GM12878 (cell line): ENCODE data around the gene OPCML. TPM values are rescaled to one million over a fixed set of nuclear protein-coding genes. Genes with fewer than 3 reads are reported as not detected.

Source experiments
- BCL11A ChIP-seq: IDR thresholded peaks from 2 replicates; pipeline ENCODE4 v1.6.1; 2011; ENCODE audit warnings: low read depth, low read length
- BHLHE40 ChIP-seq, 2 experiments: fragments of 450-650 bp in 1 of 2; IDR thresholded peaks; 2 replicates each; pipeline ENCODE4 v1.6.1; 2011 to 2017; ENCODE audit warnings: low read depth in 2 of 2, borderline replicate concordance in 1 of 2, improper control_type of control experiment in 1 of 2, low read length in 1 of 2, mild to moderate bottlenecking in 1 of 2
- CBX5 ChIP-seq: sonication (generic); IDR thresholded peaks from 2 replicates; pipeline ENCODE4 v1.6.1; 2016; ENCODE audit warnings: low read depth, moderate library complexity, mild to moderate bottlenecking, inconsistent platforms
- E2F8 ChIP-seq: fragments of 450-650 bp; IDR thresholded peaks from 2 replicates; pipeline ENCODE4 v1.6.1; 2018; ENCODE audit warnings: mild to moderate bottlenecking, low read depth, moderate library complexity; ENCODE audit not compliant: partially characterized antibody
- GATAD2B ChIP-seq: fragments of 450-650 bp; conservative IDR thresholded peaks from 2 replicates; pipeline ENCODE4 v1.6.1; 2017; ENCODE audit warnings: low read depth, mild to moderate bottlenecking, moderate library complexity
- IKZF1 ChIP-seq: fragments of 450-650 bp; conservative IDR thresholded peaks from 2 replicates; pipeline ENCODE4 v1.6.1; 2017; ENCODE audit warnings: antibody characterized with exemption, mild to moderate bottlenecking
- IKZF2 ChIP-seq, 2 experiments: fragments of 450-650 bp; IDR thresholded peaks; 2 replicates each; pipeline ENCODE4 v1.6.1; 2017; ENCODE audit warnings: mild to moderate bottlenecking in 2 of 2, moderate library complexity in 2 of 2
- MAX ChIP-seq: IDR thresholded peaks from 2 replicates; pipeline ENCODE4 v1.6.1; 2012; ENCODE audit warnings: low read depth, low read length, improper control_type of control experiment
- MEF2A ChIP-seq: IDR thresholded peaks from 2 replicates; pipeline ENCODE4 v1.6.1; 2011; ENCODE audit warnings: low read depth, mild to moderate bottlenecking, low read length, moderate library complexity; ENCODE audit not compliant: insufficient read depth
- MYC ChIP-seq: IDR thresholded peaks from 2 replicates; pipeline ENCODE4 v1.6.1; 2011; ENCODE audit warnings: mild to moderate bottlenecking, low read length, moderate library complexity, inconsistent platforms; ENCODE audit not compliant: insufficient read depth, insufficient replicate concordance, insufficient read length, severe bottlenecking
- NR2C2 ChIP-seq: IDR thresholded peaks from 2 replicates; pipeline ENCODE4 v1.6.1; 2011; ENCODE audit warnings: borderline replicate concordance, low read depth; ENCODE audit not compliant: control insufficient read depth, insufficient read length
- NR2F1 ChIP-seq: fragments of 450-650 bp; conservative IDR thresholded peaks from 2 replicates; pipeline ENCODE4 v1.6.1; 2017; ENCODE audit warnings: mild to moderate bottlenecking
- RELA ChIP-seq: fragments of 450-650 bp; IDR thresholded peaks from 2 replicates; pipeline ENCODE4 v1.8.0; 2014; ENCODE audit warnings: borderline replicate concordance; ENCODE audit not compliant: partially characterized antibody
- SP1 ChIP-seq: IDR thresholded peaks from one replicate; pipeline ENCODE4 v1.6.1; 2011; ENCODE audit warnings: low read depth, low read length
- SREBF2 ChIP-seq: IDR thresholded peaks from 2 replicates; pipeline ENCODE4 v1.6.1; 2012; ENCODE audit warnings: mild to moderate bottlenecking, low read length
- ZZZ3 ChIP-seq: IDR thresholded peaks from 2 replicates; pipeline ENCODE4 v1.6.1; 2011; ENCODE audit warnings: low read depth; ENCODE audit not compliant: control insufficient read depth, insufficient read length
- polyA plus RNA-seq, 11 experiments: library from polyadenylated mRNA; depleted of rRNA in 4 of 11; unstranded in 6 of 11; stranded (reverse) in 5 of 11; fragments of >200 nt; fragmentation: Nextera tagmentation in 4 of 11; fragmentation: Illumina TruSeq in 1 of 11; extraction: Ambion mirVana in 4 of 11; extraction: Trizol in 1 of 11; gene quantifications; 1 replicate in 1 of 11; 2 replicates in 10 of 11; pipeline versions ENCODE4 v1.2.1 to v1.2.3, GENCODE V29; 2011 to 2016; ENCODE audit warnings: inconsistent platforms in 2 of 11, missing spikeins in 2 of 11, low read depth in 1 of 11
- total RNA-seq, 4 experiments: library from RNA; depleted of rRNA in 3 of 4; stranded (reverse); fragments of >200 nt in 3 of 4; fragmentation: Illumina TruSeq in 1 of 4; extraction: Trizol in 1 of 4; gene quantifications; 2 replicates each; pipeline versions ENCODE4 v1.2.1 to v1.2.3, GENCODE V29; 2013 to 2021
- TF ChIP-seq, protein P1 (sequence below): IDR thresholded peaks from 2 replicates; pipeline ENCODE4 v1.6.1; 2011; ENCODE audit warnings: low read depth, low read length, improper control_type of control experiment, borderline replicate concordance
- TF ChIP-seq, protein P2 (sequence below): IDR thresholded peaks from 2 replicates; pipeline ENCODE4 v1.6.1; 2011; ENCODE audit warnings: mild to moderate bottlenecking, low read depth, low read length, moderate library complexity; ENCODE audit not compliant: insufficient replicate concordance
- TF ChIP-seq, protein P3 (sequence below): fragments of 450-650 bp; IDR thresholded peaks from 2 replicates; pipeline ENCODE4 v1.6.1; 2016; ENCODE audit warnings: mild to moderate bottlenecking, moderate library complexity, borderline replicate concordance

Gene OPCML
- total and polyA plus RNA-seq, 10 of the 15 experiments (the other 5 are each of a cell fraction or from before 2014, with no cell fraction given) = 0.84 TPM; not detected in 9

GRCh38 chr11:133360860-133361688, 171.2 kb downstream of the OPCML start (continued):
- peak; percentile 42; the same call in 1 of the 2 replicates for TF ChIP-seq IKZF1
- TF ChIP-seq RELA = peak; percentile 62
- no peak for TF ChIP-seq NR2C2
- TF ChIP-seq, protein P1, sequence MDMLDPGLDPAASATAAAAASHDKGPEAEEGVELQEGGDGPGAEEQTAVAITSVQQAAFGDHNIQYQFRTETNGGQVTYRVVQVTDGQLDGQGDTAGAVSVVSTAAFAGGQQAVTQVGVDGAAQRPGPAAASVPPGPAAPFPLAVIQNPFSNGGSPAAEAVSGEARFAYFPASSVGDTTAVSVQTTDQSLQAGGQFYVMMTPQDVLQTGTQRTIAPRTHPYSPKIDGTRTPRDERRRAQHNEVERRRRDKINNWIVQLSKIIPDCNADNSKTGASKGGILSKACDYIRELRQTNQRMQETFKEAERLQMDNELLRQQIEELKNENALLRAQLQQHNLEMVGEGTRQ = no peak
- no peak for TF ChIP-seq MAX
- TF ChIP-seq MEF2A = no peak
- TF ChIP-seq SP1 = no peak
- TF ChIP-seq BCL11A = peak; percentile 18; the same call in 1 of the 2 replicates
- TF ChIP-seq SREBF2 = no peak
- no peak for TF ChIP-seq MYC
- TF ChIP-seq BHLHE40 (IDR thresholded peaks at IDR 0.05; ENCODE audit: borderline replicate concordance in 1 of 2, low read depth in 2 of 2, low read length in 1 of 2) = 0 out of 4 replicates have a peak, but pooled peaks of 1 of the 2 experiments have one; percentile 4
- TF ChIP-seq, protein P2, sequence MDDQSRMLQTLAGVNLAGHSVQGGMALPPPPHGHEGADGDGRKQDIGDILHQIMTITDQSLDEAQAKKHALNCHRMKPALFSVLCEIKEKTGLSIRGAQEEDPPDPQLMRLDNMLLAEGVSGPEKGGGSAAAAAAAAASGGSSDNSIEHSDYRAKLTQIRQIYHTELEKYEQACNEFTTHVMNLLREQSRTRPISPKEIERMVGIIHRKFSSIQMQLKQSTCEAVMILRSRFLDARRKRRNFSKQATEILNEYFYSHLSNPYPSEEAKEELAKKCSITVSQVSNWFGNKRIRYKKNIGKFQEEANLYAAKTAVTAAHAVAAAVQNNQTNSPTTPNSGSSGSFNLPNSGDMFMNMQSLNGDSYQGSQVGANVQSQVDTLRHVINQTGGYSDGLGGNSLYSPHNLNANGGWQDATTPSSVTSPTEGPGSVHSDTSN = peak; percentile 47
- no peak for TF ChIP-seq IKZF2 (IDR thresholded peaks at IDR 0.05)
- TF ChIP-seq, protein P3, sequence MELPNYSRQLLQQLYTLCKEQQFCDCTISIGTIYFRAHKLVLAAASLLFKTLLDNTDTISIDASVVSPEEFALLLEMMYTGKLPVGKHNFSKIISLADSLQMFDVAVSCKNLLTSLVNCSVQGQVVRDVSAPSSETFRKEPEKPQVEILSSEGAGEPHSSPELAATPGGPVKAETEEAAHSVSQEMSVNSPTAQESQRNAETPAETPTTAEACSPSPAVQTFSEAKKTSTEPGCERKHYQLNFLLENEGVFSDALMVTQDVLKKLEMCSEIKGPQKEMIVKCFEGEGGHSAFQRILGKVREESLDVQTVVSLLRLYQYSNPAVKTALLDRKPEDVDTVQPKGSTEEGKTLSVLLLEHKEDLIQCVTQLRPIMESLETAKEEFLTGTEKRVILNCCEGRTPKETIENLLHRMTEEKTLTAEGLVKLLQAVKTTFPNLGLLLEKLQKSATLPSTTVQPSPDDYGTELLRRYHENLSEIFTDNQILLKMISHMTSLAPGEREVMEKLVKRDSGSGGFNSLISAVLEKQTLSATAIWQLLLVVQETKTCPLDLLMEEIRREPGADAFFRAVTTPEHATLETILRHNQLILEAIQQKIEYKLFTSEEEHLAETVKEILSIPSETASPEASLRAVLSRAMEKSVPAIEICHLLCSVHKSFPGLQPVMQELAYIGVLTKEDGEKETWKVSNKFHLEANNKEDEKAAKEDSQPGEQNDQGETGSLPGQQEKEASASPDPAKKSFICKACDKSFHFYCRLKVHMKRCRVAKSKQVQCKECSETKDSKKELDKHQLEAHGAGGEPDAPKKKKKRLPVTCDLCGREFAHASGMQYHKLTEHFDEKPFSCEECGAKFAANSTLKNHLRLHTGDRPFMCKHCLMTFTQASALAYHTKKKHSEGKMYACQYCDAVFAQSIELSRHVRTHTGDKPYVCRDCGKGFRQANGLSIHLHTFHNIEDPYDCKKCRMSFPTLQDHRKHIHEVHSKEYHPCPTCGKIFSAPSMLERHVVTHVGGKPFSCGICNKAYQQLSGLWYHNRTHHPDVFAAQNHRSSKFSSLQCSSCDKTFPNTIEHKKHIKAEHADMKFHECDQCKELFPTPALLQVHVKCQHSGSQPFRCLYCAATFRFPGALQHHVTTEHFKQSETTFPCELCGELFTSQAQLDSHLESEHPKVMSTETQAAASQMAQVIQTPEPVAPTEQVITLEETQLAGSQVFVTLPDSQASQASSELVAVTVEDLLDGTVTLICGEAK = no peak
- no peak for TF ChIP-seq E2F8
- TF ChIP-seq CBX5 = no peak
- no peak for TF ChIP-seq ZZZ3
- TF ChIP-seq NR2F1 = peak; percentile 52; the same call in 1 of the 2 replicates
- TF ChIP-seq GATAD2B = no peak
